Thyroid gland (tissue), 4 donors: Measurements from ENCODE around the gene DNASE1L3.

Experiments
- CTCF ChIP-seq, 6 experiments: fragments of 200-600 bp in 3 of 6; fragments of 450-650 bp in 3 of 6; sonication (generic) in 3 of 6; IDR thresholded peaks; one replicate each; pipeline ENCODE4 v1.5.1; 2016 to 2019; ENCODE audit warnings: antibody characterized with exemption in 6 of 6, mild to moderate bottlenecking in 2 of 6, inconsistent platforms in 1 of 6, moderate library complexity in 1 of 6
- POLR2A ChIP-seq, 2 donors: fragments of 450-650 bp; IDR thresholded peaks; one replicate each; pipeline ENCODE4 v1.6.1; 2017; ENCODE audit warnings: antibody characterized with exemption in 2 of 2, mild to moderate bottlenecking in 2 of 2, moderate library complexity in 1 of 2

GRCh38 chr3:58153371-58153770 lies 57.4 kb downstream of the DNASE1L3 start:
- TF ChIP-seq CTCF (IDR thresholded peaks at IDR 0.05) (no peak), POLR2A (IDR thresholded peaks at IDR 0.05) (no peak)
